Calu3 (cell line): ENCODE measurements around the gene EIF1. TPM values are rescaled to one million over a fixed set of nuclear protein-coding genes. Genes with fewer than 3 reads are reported as not detected.

Experiments
- BruUV-seq: library from RNA; stranded (reverse); fragments of 400-500 nt; replicated peaks from 2 replicates; lab custom pipeline; 2021; lab: Mats Ljungman, UMichigan
- CTCF ChIA-PET: fragments of 300-600 bp; sonication (Branson Sonifier 250); formaldehyde crosslinking; loops from one replicate; lab custom pipeline; 2022; ENCODE audit warnings: antibody characterized with exemption; lab: Charles Lee
- DNase-seq: peaks from one replicate; pipeline ENCODE4 v3.0.0; 2022
- H3K27ac Mint-ChIP-seq: one replicate; pipeline ENCODE4 v1.8.0; 2022; ENCODE audit warnings: mixed read lengths; ENCODE audit not compliant: unreplicated experiment
- H3K27me3 Mint-ChIP-seq: one replicate; pipeline ENCODE4 v1.8.0; 2022; ENCODE audit warnings: mixed read lengths; ENCODE audit not compliant: unreplicated experiment
- H3K36me3 Mint-ChIP-seq: one replicate; pipeline ENCODE4 v1.8.0; 2022; ENCODE audit warnings: mild to moderate bottlenecking, moderate library complexity, mixed read lengths; ENCODE audit not compliant: insufficient read depth, unreplicated experiment
- H3K4me1 Mint-ChIP-seq: one replicate; pipeline ENCODE4 v1.8.0; 2022; ENCODE audit warnings: mild to moderate bottlenecking, low read depth, mixed read lengths; ENCODE audit not compliant: unreplicated experiment
- H3K4me3 Mint-ChIP-seq: one replicate; pipeline ENCODE4 v1.8.0; 2022; ENCODE audit warnings: mild to moderate bottlenecking, low read depth, moderate library complexity, mixed read lengths; ENCODE audit not compliant: unreplicated experiment
- H3K9me3 Mint-ChIP-seq: one replicate; pipeline ENCODE4 v1.8.0; 2022; ENCODE audit warnings: low read depth, mixed read lengths; ENCODE audit not compliant: unreplicated experiment
- CTCF ChIP-seq: fragments of 200-600 bp; IDR thresholded peaks from one replicate; pipeline ENCODE4 v1.8.0; 2022; ENCODE audit warnings: antibody characterized with exemption; ENCODE audit not compliant: unreplicated experiment
- intact Hi-C: fragments of 100-400 bp; cut with micrococcal nuclease; formaldehyde crosslinking; loops from one replicate; pipeline ENCODE4 v1.10.0; 2022; ENCODE audit not compliant: unreplicated experiment
- total RNA-seq: library from RNA; stranded (reverse); gene quantifications from 2 replicates; pipeline ENCODE4 v1.2.3, GENCODE V29; 2022

The EIF1 gene
- total RNA-seq, 1 experiment from 2014 or later, result 937 TPM

GRCh38 chr17:41665566-41666236, 23.0 kb upstream of the EIF1 start:
- Mint-ChIP-seq H3K9me3 (no peaks in the 10 kb centered on the region), H3K4me1 (peaks cover 65% of the 10 kb centered on the region), H3K27ac (peak overlapping the region; percentile 95), H3K27me3 (no peaks in the 10 kb centered on the region), H3K36me3 (peaks cover 29% of the 10 kb centered on the region), H3K4me3 (peak overlapping the region; percentile 77)
- CTCF ChIA-PET, result interaction anchor here (0.6 to 8.5 kb wide), 41 partner anchors 10 to 1046 kb away, joined by 3 to 226 read pairs (median 5); partner anchors contain the start of genes EIF1 and KRT17
- BruUV-seq, result no TSS peak
- peak; percentile 99 for DNase-seq
- intact Hi-C loops, result loop anchor here (1.0 to 10.0 kb wide), 5 partner anchors 251 to 862 kb away; no protein-coding TSS in a partner anchor
- TF ChIP-seq CTCF, result peak; percentile 94

- no peaks in the 10 kb centered on the region for H3K9me3 Mint-ChIP-seq
- peaks cover 31% of the 10 kb centered on the region for H3K36me3 Mint-ChIP-seq
- peak overlapping the region; percentile 77 for H3K4me3 Mint-ChIP-seq
- DNase-seq, result peak; percentile 67
- CTCF ChIA-PET, result interaction anchor here (0.6 to 8.5 kb wide), 31 partner anchors 10 to 863 kb away, joined by 3 to 226 read pairs (median 6); partner anchors contain the start of genes EIF1 and KRT17
- H3K27ac Mint-ChIP-seq, result peak overlapping the region; percentile 95
- TF ChIP-seq CTCF, result peak; percentile 36
- H3K27me3 Mint-ChIP-seq, result no peaks in the 10 kb centered on the region
- intact Hi-C loops, result loop anchor here (1.0 to 10.0 kb wide), 5 partner anchors 251 to 863 kb away; no protein-coding TSS in a partner anchor
- H3K4me1 Mint-ChIP-seq, result peaks cover 62% of the 10 kb centered on the region
- no TSS peak for BruUV-seq
Observed at GRCh38 chr17:41666237-41666641, 22.4 kb upstream of the EIF1 start.

GRCh38 chr17:41666708-41667279, 21.9 kb upstream of the EIF1 start:
- Mint-ChIP-seq H3K4me3 (peak overlapping the region; percentile 77), H3K36me3 (peaks cover 33% of the 10 kb centered on the region), H3K4me1 (peaks cover 62% of the 10 kb centered on the region), H3K9me3 (no peaks in the 10 kb centered on the region), H3K27me3 (no peaks in the 10 kb centered on the region), H3K27ac (peak overlapping the region; percentile 17)
- TF ChIP-seq CTCF, result peak; percentile 97
- no TSS peak for BruUV-seq
- CTCF ChIA-PET, result interaction anchor here (0.6 to 8.5 kb wide), 23 partner anchors 9 to 751 kb away, joined by 3 to 226 read pairs (median 9); partner anchors contain the start of gene EIF1
- peak; percentile 95 for DNase-seq
- intact Hi-C loops, result loop anchor here (1.0 to 10.0 kb wide), 5 partner anchors 252 to 863 kb away; no protein-coding TSS in a partner anchor

GRCh38 chr17:41667280-41668041, 21.2 kb upstream of the EIF1 start:
- H3K27me3 Mint-ChIP-seq, result no peaks in the 10 kb centered on the region
- intact Hi-C loops, result loop anchor here (5.0 to 10.0 kb wide), 4 partner anchors 253 to 810 kb away; no protein-coding TSS in a partner anchor
- peak overlapping the region; percentile 77 for H3K4me3 Mint-ChIP-seq
- H3K4me1 Mint-ChIP-seq, result peaks cover 62% of the 10 kb centered on the region
- CTCF ChIA-PET, result interaction anchor here (0.6 to 8.5 kb wide), 12 partner anchors 9 to 1108 kb away, joined by 3 to 226 read pairs (median 6); partner anchors contain the start of gene EIF1
- no TSS peak for BruUV-seq
- H3K27ac Mint-ChIP-seq, result peak overlapping the region; percentile 17
- peaks cover 31% of the 10 kb centered on the region for H3K36me3 Mint-ChIP-seq
- H3K9me3 Mint-ChIP-seq, result no peaks in the 10 kb centered on the region
- no peak for TF ChIP-seq CTCF
- DNase-seq, result no peak
